Stimulated activated CD4-positive, alpha-beta T cell treated with anti-CD3 and anti-CD28 coated beads, TNF-alpha, amount 100 ng/mL, for 1 hour (primary cell): ENCODE measurements around the gene PDGFD.

ENCODE experiments used
- DNase-seq, 3 donors: peaks; one replicate each; pipeline ENCODE4 v3.0.0-alpha.2; 2020; ENCODE audit warnings: low read depth in 3 of 3, low spot score in 1 of 3

The PDGFD gene

GRCh38 chr11:104003491-104003890 lies 160.5 kb downstream of the PDGFD start:
- no peak for DNase-seq

GRCh38 chr11:104001561-104002056 lies 162.3 kb downstream of the PDGFD start:
- DNase-seq, result no peak

GRCh38 chr11:104000798-104001197 lies 163.1 kb downstream of the PDGFD start:
- DNase-seq, result no peak

GRCh38 chr11:103998826-103999508 lies 165.0 kb downstream of the PDGFD start:
- DNase-seq, result no peak

GRCh38 chr11:103997082-103997481 lies 166.9 kb downstream of the PDGFD start:
- DNase-seq, result no peak

GRCh38 chr11:103995896-103996295 lies 168.1 kb downstream of the PDGFD start:
- no peak for DNase-seq

- DNase-seq, result no peak
Observed at GRCh38 chr11:103994518-103994917, 169.4 kb downstream of the PDGFD start.

GRCh38 chr11:103994094-103994493 lies 169.9 kb downstream of the PDGFD start:
- DNase-seq, result no peak

GRCh38 chr11:103993507-103993906 lies 170.4 kb downstream of the PDGFD start:
- no peak for DNase-seq

GRCh38 chr11:103988595-103988969 lies 175.4 kb downstream of the PDGFD start:
- DNase-seq, result no peak

- DNase-seq, result no peak
Observed at GRCh38 chr11:103987629-103988594, 176.0 kb downstream of the PDGFD start.

- no peak for DNase-seq
Observed at GRCh38 chr11:103985041-103985440, 178.9 kb downstream of the PDGFD start.

- DNase-seq, result no peak
Observed at GRCh38 chr11:103980108-103980507, 183.8 kb downstream of the PDGFD start.

- DNase-seq, result no peak
Observed at GRCh38 chr11:103978616-103979595, 185.0 kb downstream of the PDGFD start.

GRCh38 chr11:103972013-103972412 lies 191.9 kb downstream of the PDGFD start:
- DNase-seq, result no peak

- DNase-seq, result no peak
Observed at GRCh38 chr11:103970701-103971249, 193.2 kb downstream of the PDGFD start.

GRCh38 chr11:103968685-103969084 lies 195.3 kb downstream of the PDGFD start:
- no peak for DNase-seq

GRCh38 chr11:103967985-103968384 lies 196.0 kb downstream of the PDGFD start:
- DNase-seq, result no peak

GRCh38 chr11:103964390-103964789 lies 199.6 kb downstream of the PDGFD start:
- no peak for DNase-seq

- no peak for DNase-seq
Observed at GRCh38 chr11:103963648-103964047, 200.3 kb downstream of the PDGFD start.

GRCh38 chr11:103961010-103961409 lies 202.9 kb downstream of the PDGFD start:
- DNase-seq, result no peak
